GM21576 (cell line): ENCODE measurements around the gene GTSE1.

Experiments
- ATAC-seq: cut with Tn5 transposase; IDR thresholded peaks from one replicate; pipeline ENCODE4 v1.9.1; 2021; ENCODE audit warnings: mild to moderate bottlenecking, moderate library complexity; ENCODE audit not compliant: unreplicated experiment

The GTSE1 gene

DNA sequence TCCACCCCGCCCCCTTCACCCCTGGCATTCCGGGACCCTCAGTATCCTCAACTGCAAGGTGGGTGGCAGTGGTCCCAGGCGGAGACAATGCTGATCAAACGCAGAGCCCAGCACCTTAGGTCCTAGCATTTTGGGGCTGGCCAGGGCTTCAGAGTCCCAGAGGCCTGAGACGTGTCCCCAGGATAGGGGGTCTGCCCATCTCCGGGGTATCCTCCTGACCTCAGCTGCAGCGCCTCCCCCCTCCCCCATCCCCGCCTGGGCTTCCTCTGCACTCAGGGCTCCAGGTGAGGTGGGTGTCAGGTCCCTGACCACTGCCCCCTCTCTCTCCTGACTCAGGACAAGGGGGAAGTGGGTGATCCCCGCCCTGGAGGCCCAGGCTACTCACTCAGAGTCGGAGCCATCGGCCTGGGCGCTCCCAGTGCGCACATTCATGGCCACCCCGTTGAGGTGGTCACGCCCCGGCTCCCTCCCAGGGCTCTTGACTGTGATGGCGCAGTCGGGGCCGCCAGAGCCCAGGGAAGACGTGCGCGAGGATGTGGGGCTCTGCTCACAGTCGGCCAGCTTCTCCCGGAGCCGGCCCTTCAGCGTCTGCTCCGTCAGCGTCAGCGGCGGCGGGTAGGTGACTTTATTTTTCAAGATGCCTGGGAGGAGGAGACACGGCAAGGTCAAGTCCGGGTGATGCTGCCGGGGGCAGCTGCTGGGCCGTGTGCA lies 67.1 kb downstream of the GTSE1 start:
- no peak for ATAC-seq

GRCh38 chr22:46364341-46365165 lies 67.9 kb downstream of the GTSE1 start:
- ATAC-seq, result no peak

DNA sequence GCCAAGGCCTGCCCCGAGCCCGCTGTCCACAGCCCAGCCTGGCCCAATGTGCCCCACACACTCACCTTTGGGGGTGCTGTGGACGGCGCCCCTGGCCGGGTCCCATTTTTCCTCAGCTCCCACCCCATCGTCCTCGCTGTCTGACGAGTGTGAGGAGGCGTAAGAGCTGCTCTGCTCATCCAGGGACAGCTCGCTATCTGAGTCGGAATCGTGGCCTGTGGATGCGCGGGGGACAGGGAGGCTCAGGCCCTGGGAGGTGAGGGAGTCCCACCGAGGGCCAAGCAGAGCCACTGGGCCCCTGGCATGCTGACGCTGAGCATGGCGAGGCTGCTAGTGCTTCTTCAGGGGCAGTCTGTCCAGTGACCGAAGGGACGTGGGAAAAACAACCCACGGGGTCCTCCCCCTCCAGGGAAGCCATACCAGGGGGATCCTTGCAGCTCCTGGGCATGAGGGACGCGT lies 68.5 kb downstream of the GTSE1 start:
- no peak for ATAC-seq

GRCh38 chr22:46366327-46366731 lies 69.7 kb downstream of the GTSE1 start:
- no peak for ATAC-seq

- no peak for ATAC-seq
Measured at GRCh38 chr22:46366801-46367706, 70.4 kb downstream of the GTSE1 start.

DNA sequence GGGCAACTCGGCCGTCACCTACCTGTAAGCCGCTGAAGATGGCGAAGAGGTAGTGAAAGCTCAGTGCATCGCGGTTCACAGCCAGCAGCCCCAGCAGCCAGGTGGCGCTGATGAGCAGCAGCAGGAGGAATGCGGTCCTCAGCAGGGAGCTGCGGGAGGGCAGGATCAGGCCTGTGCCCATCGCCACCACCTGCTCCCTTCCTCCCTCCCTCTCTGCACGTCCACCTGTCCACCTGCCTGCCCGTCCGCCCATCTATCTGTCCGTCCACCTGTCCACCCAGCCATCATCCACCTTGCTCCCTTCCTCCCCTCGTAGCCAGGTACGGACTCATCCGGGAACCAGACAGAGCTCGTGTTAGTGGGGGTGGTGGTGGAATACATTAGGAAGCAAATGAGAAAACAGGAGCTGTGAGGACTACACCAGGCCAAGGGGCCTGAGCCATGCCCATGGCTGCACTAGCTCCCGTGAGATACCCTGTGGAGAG lies 71.1 kb downstream of the GTSE1 start:
- ATAC-seq, result no peak

DNA sequence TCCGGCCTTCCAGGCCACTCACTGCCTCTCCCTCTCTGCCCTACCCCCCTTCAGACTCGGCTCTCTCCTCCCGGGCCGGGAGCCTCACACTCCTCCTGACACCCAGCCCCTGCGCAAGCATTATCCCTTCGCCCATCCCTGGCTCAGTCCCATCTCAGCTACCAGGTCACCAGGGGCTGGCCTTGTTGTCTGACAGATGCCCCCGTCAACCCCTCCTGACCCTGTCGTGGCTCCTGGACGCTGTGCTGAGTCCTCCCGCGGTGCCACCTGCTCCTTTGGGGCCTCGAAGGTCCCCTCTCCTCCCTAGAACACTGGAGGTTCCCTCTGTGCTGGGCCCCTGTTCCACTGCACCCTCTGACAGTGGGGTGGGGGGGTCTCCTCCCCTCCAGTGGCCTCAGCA lies 71.8 kb downstream of the GTSE1 start:
- ATAC-seq, result no peak

DNA sequence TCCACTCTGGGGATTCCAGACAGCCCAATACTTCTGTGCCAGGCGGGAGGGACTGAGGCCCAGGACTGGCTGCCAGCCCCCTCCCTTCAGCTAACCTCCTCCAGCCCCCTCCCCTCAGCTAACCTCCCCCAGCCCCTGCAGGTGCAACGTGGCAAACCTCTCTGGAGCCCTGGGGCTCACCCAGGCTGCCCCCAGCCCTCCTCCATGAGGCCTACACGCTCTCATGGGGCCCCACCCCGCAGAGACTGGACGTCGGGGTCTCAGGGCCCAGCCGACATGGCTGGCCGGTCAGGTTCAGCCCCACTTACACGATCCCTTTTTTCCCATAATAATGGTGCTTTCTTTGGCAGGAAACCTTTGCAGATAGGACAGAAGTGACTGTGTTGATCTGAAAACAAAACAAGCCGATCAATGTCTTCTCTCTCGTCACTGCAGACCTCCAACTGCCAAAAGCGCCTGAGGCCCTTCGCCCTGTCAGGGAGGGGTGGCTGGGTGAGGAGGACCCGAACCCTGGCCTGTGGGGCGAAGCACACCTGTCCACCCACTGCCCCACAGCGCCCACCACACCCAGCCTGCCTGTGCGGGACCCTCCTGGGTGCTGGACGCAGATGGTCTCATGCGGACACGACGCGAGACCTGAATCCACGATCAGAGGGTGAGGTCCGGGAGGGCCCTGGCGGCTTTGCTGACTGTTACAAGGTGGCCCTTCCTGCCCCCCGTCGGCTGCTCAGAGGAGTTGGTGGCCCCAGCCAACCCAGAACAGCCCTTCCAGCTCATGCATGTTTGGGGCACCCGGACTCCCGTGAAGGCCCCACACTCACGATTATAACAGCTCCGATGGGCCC lies 72.4 kb downstream of the GTSE1 start:
- ATAC-seq, result no peak

DNA sequence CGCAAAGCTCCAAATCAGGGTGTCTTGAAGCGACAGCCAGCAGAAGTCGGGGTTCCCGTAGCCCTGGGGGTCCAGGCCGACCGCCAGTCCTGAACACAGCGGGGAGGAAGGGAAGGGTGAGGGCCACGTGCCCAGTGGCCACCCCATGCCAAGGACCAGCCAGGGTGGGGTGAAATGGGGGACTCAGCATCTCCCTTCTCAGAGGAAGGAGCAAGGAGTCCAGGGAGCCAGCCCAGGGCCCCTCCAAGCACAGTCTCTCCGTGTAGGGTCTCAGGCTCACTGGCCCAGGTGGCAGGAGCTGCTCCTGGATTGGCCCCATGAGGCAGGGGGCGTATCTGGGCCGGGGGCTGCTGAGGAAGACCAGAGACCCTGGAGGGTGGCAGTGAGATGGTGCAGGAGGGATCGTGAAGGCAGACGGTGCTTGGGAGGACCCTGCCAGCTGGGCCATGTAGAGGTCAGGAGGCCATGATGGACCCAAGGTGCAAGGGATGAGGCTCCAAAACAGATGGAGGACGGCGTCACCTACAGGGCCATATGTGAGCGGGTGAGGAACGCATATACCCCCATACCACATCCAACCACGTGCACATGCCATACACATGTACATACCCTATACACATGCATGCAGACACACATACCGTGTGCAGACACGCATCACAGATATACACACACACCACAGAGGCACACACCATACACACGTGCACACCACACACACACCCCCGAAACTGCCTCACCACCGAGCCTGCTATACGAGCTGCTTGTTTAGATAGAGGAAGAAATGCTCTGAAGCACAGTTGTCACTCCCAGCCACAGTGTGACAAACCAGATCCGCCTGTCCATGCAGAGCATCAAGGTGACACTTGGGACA lies 73.3 kb downstream of the GTSE1 start:
- no peak for ATAC-seq

GRCh38 chr22:46370584-46371291 lies 74.1 kb downstream of the GTSE1 start:
- no peak for ATAC-seq

- no peak for ATAC-seq
Measured at GRCh38 chr22:46371623-46372226, 75.1 kb downstream of the GTSE1 start.

DNA sequence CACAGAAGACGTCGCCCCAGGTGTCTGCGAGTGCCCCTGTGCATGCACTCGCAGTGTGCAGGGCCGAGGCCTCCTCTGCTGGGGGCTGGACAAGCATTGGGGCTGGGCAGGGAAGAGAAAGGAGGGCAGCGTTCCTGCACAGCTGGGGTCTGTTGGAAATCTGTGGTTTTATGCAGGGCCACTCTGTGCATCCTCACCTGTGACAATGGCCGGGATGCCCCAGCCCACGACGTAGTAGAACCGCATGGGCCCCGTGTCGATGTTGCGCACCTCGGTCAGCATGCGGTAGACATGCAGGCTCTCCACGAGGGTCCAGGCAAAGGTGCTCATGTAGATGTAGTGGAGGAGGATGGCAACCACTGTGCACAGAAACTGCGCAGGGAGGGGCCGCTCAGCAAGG lies 76.0 kb downstream of the GTSE1 start:
- no peak for ATAC-seq

DNA sequence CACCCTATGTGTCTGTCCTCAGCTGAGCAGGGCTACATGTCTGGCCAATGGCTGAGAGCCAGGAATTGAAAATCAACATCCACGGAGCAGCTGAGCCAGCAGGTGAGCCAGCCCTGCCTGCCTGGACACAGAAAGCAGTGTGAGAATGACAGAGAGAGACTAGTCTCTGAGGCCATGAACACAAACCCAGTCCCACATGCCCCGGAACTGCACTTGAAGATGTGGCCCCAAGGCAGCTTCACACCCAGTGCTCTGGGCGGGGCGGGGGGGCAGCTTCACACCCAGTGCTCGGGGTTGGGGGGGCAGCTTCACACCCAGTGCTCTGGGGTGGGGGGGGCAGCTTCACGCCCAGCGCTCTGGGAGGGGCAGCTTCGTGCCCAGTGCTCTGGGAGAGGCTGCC lies 76.5 kb downstream of the GTSE1 start:
- ATAC-seq, result no peak

DNA sequence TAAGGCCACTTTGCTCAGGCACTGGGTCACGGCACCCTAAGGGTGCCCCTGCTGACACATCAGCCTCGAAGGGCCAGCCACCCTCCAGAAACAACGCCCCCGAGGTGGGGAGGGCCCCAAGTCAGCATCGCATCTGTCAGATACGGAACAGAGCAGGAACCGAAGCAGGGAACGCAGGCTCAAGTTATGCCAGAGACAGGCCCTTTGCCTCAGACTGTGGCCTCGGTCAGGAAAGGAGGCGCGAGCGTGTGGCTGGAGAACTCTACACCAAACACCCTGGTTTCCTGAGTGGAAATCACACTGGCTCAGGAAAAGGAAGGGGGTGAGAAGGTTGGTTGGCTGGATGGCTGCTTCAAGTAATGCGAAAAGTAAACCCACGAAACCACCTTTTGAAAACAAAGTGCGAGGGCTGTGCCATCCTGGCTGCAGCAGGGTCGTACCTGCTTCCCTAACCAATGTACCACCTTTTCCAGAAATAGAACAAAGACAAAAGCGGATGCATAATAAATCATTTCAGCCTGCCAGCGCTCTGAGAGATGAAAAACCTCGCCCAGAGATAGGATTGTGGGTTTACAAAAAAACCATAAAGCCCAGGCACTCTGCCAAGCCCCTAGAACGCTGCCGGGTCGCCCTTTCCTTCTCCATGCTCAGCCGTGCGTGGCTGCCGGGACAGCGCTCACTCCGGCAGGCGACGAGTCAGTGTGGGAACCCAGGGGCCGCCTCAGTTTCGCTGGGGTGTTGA lies 77.4 kb downstream of the GTSE1 start:
- no peak for ATAC-seq

DNA sequence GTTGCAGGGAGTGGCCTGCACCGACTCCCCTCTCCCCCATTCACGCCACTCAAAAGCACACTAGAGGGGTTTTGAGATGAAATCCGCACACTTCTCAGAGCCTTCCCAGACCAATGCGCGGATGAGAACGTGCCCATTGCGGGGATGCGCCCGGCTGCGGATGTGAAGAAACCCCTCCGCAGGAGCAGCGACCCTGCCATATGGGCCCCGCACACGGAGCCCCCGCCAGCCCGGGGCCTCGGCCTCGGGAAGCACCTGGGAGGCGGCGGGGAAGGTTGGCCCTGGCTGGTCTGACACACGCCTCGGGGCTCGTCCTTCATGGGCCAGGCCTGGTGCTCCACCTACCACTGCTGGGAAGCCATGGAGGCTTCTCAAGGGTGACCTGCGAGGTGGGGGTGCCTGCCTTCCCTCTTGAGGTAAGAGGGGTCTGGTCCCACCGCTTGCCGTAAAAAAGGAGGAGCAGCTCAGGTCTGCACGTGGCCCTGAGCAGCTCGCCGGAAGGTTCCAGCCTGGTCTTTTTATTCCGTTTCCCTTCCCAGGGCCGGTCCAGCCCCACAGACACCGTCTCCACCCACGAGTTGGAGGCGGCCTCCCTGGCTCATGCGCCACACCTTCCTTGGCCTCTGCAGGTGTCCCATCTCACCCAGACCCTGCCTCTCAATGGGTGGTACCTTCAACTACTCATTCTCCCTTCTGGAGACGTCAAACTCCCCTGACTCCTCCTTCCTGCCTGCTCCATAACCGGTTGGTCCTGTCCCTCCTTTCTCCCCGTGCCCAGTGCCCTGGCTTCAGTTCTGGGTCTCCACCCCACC lies 78.2 kb downstream of the GTSE1 start:
- no peak for ATAC-seq

GRCh38 chr22:46376111-46376510 lies 79.4 kb downstream of the GTSE1 start:
- ATAC-seq, result no peak
